Islet of Langerhans (tissue), 1 donor: ENCODE data around the gene MFAP3L.
A peak's percentile ranks its signal among the peaks of the same experiment; 100 is the strongest.
"Not testable (repeated sequence)": the region's sequence is repeated elsewhere in the genome, so short reads cannot be mapped to it uniquely, and the experiment has no call there.

Experiments
- FAIRE-seq: peaks from one replicate; lab custom pipeline; 2011; peaks lifted over from hg19 to GRCh38; lab: Jason Lieb, UNC

The MFAP3L gene

GRCh38 chr4:170026253-170027021 is at the start of gene MFAP3L:
TSS of gene MFAP3L (minus strand) at chr4:170026395. CDS start at chr4:170005877, 20,518 bp downstream.
- no peak for FAIRE-seq

GRCh38 chr4:170071196-170071595 is 45.0 kb upstream of the MFAP3L start:
- no peak for FAIRE-seq

GRCh38 chr4:170068438-170069128 is 42.4 kb upstream of the MFAP3L start:
- FAIRE-seq, result no peak

DNA sequence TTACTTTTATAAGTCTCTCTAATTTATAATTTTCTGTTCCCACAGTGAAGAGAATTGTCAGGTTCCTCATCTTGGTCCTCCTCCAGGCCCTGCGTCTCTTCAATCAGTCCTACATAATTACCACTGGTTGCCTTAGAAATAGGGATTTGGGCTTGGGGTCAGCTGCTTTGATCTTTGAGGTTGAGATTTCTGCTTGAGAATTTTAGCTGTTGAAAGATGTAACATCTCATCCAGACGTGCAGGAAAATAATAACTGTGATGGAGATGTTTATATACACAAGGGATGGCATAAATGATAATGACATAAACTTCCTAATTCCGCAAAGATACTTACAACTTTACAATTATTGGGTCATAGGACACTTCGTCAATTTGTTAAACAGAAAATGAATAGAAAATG is 33.2 kb upstream of the MFAP3L start:
- FAIRE-seq, result no peak

DNA sequence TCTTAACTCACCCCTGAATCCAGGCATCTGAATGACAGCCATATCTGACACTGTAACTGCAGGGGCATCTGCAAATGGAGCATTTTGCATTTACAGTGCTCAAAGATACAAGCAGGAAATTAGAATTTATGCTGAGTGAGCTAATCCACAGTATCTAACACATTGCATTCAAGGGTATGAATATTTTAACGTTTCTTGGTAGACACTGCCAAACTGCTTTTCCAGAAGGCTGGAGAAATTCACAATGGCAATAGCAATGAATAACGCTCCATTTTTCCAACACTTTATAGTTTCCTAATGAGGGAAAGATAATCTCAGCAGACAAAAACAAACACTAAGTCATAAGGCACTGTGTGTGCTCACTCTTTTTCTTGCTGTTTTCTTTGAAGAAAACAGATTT is 32.6 kb upstream of the MFAP3L start:
- no peak for FAIRE-seq

DNA sequence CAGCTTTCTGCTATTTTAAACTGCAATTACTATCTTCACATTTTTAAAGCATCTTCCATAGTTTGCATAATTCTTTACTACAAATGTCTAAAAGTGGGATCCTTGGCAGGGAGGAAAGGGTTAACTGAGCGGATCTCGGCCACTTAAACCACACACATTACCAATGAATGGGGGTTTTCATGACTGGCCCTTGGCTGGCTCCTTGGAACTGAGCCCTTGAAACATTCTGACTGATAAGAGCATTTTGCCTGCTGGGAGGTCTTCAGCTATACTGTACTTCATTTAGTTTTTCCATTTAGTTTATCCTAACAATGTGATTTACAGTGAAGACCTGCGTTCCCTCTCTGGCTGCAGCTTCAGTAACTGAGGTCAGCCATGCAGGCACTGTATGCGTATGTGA is 31.7 kb upstream of the MFAP3L start:
- FAIRE-seq, result no peak

DNA sequence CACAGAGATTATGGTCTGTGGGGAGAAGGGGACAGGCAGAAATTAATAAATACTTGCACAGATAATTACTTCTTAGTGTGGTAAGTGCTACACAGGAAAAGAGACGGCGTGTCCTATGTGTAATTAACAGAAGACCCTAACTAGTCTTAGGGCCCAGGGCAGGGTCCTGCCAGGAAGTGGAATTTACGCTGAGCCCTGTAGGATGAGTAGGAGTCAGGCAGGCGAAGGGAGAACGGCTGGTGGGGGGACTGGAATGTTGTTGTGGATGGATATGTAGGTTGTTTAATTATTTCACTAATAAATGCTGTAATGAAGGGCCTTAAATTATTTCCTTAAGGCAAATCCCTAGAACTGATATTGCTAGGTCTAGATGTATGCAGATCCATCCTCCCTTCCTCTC is 26.7 kb upstream of the MFAP3L start:
- no peak for FAIRE-seq

DNA sequence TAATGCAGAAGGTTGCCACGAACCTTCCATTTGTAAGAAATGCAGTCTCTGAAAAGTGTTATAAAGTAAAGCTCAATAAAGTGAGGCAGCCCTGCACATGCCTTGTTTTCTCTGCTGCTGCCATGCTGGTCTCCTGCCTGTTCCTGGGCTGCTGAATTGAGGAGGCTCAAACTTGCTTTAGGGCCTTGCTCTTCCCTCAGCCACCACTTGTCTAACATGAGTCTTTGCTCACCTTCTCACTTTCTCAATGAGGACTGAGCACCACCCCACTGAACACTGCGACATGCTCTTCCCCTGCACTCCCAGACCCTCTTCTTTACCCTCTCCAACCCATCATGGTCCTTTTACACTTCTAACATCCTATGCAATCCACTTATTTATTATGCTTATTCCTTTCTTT is 25.2 kb upstream of the MFAP3L start:
- no peak for FAIRE-seq

DNA sequence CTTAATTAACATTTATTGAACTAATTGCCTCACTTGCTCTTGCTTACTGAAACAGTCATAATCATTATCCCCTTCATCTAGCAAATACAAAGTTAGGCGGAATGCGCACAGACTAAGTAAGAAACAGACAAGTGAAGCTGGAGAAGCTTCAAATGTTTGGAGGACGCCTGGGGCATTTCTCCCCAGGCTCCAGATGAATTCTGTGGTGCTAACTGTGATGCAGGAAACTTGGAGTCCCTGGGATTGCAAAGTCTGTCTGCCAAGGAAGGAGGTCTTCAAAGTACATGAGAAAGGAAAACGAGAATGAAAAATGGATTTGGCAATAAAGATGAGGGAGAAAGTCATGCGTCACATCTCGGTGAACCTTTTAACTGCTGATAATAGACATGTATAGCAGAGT is 23.6 kb upstream of the MFAP3L start:
- FAIRE-seq, result no peak

DNA sequence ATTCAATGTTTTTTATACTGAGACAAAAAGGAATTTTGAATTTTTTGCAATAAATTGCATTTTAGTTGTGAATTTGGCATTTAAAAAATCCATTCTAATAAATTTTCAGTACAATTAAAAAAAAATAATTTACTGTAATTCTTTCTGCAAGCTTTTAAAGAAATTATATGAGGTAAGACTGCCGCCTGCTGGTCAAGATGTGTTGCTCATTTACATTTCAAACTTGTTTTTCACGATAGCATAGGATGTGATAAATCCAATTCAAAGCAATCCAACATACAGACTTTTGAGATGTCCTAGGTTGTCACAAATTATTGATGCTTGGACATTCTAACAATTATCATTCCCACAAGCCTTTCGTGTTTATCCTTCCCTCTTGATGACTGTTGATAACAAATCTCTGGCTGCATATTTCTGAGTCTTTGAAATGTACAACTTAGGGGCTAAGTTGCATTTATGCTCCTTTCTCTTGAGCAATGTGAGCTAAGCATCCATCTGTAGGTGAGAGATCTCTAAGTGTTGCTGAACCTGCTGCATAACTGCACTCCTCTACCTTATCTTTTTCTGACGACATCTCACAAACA is 21.7 kb upstream of the MFAP3L start:
- FAIRE-seq, result peak; percentile 98

GRCh38 chr4:170046156-170046555 is 20.0 kb upstream of the MFAP3L start:
- not testable (repeated sequence) for FAIRE-seq

- no peak for FAIRE-seq
These were observed 14.0 kb upstream of the MFAP3L start for GRCh38 chr4:170040031-170040680.

DNA sequence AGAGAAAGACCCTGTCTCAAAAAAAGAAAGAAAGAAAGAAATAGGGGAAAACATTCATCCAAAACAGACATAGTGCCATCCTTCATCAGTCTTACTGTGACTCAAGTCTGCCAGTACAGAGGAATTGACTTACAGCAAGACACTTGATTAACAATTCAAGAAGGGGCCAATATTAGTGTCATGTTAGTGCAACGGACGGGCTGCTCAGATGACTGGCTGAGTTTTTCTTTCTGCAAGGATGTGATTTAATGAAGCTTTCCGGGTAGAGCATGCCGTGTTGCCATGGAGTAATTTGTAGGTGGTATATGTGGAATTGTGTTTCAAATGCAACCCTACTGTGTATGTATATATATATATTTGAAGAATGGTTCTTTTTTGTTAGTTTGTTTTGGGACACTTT is 12.6 kb upstream of the MFAP3L start:
- FAIRE-seq, result no peak

DNA sequence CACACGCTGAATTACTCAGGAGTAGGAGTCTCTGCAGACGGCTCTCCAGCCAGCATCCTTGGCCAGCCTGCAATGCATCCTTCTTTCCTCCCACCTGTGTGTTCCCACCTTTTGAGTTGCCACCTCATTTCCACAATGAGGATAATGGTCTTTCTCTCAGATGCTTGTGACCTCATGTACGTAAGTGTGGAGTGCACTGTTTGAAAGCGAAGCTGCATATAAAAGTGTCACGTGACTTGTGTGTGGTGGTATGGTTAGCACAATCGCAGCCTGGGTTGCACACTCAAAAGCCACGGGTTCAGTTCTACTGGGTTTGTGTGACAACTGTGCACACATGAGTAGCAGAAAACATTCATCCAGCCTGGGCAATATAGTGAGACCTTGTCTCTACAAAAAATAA is 12.0 kb upstream of the MFAP3L start:
- no peak for FAIRE-seq

GRCh38 chr4:170037481-170037880 is 11.3 kb upstream of the MFAP3L start:
- FAIRE-seq, result no peak

GRCh38 chr4:170035845-170036244 is 9.7 kb upstream of the MFAP3L start:
- no peak for FAIRE-seq

- no peak for FAIRE-seq
These were observed 9.0 kb upstream of the MFAP3L start for GRCh38 chr4:170035231-170035630.

DNA sequence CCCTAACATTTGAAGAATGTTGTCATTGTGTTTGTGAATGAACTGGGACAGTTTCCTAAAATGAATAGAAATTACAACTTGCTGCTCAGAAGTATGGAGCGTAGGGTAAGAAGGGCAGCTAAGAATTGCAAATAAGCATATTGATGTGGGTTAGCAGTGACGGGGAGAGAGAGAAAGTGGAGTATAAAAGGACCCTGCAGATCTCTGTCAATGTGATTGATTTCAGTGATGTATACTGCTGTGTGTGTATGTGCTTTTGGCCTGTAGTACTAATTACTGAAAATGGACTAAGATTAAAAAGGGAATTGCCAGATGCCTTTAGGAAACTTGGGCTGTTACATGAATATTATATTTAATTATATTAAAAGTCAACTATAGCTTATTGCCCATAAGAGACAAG is 7.8 kb upstream of the MFAP3L start:
- no peak for FAIRE-seq

GRCh38 chr4:170030121-170030520 is 3.9 kb upstream of the MFAP3L start:
- no peak for FAIRE-seq

DNA sequence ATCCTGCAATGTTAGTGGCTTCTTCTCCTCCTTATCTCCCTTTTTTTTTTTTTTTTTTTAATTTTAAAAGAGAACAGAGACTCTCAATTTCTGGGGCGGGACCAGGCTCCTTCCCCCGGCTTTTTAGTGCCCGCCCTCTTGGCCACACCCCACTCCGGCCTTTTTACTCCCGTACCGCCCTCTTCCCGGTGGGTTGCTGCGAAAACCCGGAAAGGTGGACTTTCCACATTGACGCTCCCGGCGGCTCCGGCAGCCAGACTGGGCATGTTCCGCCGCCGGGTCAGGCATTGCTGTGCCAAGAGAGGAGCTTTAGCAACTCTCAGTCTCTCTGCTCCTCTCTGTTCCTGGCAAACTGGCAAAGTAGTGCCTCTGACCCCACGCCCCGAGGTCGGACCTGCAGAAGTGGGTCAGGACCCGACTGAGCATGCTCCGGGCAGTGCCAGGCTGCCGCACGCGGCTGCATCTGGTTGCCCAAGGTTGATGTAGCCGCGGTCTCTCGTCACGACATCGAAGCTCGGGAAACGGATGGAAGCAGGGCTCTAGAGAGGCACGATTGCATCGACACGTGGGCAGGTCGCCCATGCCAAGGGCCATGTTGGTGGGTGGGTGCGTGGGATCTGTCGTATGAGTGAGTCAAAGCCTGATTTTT is 1.1 kb upstream of the MFAP3L start:
- FAIRE-seq, result peak; percentile 49

DNA sequence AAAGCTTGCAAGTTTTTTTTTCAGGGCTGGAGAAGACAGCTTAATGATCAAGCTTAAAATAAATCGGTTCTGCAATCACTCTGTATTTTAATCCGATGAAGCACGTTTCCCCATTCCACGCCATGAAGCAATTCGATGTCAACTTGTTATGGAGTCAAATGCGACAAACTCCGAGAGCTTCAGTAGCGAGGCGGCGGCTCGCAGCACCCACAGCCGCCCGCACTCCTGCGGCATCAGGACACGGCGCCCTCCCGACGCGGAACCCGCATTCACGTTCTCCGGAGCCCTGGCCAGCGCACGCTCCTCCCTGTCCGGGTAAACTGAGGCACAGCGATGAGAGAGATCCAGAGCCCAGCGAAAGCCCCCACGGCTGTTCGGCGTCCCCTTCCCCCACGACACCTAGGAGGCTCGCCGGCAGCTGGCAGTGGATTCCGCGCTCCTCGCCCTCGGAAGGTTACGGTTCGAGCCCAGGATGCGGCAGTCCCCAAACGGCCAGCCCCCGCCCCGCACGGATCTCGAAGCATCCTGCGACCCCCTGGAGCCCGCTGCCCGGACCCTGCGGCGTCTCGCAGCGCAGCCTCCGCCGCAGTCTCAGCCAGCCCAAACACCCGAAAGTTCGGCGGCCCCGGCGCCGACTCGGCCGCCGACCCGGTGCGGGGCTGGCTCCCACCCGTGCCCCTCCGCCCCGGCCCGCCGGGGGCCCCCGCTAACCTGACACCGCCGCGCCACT is 507 bp downstream of the MFAP3L start:
- FAIRE-seq, result no peak

- FAIRE-seq, result no peak
These were observed 4.0 kb downstream of the MFAP3L start for GRCh38 chr4:170022211-170022610.
